K562 (cell line): ENCODE measurements around the gene PRDM1. TPM values are rescaled to one million over a fixed set of nuclear protein-coding genes. Genes with fewer than 3 reads are reported as not detected.

Source experiments
- BCL6 ChIP-seq: fragments of 250-450 bp; sonication (Bioruptor Pico); IDR thresholded peaks from 2 replicates; pipeline ENCODE4 v1.4.0; 2020
- CSDE1 ChIP-seq, 2 experiments: fragments of 450-650 bp; IDR thresholded peaks; 2 replicates each; pipeline ENCODE4 v1.6.1; 2016; ENCODE audit warnings: mild to moderate bottlenecking in 1 of 2
- ERF ChIP-seq: fragments of 450-650 bp; formaldehyde crosslinking; IDR thresholded peaks from 2 replicates; pipeline ENCODE4 v1.4.0; 2020; ENCODE audit warnings: mild to moderate bottlenecking, mixed read lengths
- HDAC2 ChIP-seq: fragments of 450-650 bp; IDR thresholded peaks from 2 replicates; pipeline ENCODE4 v1.6.1; 2016; ENCODE audit warnings: mild to moderate bottlenecking
- ILF3 ChIP-seq: fragments of 450-650 bp; IDR thresholded peaks from 2 replicates; pipeline ENCODE4 v1.6.1; 2018; ENCODE audit warnings: antibody characterized with exemption, mild to moderate bottlenecking, moderate library complexity, borderline replicate concordance
- KAT8 ChIP-seq: fragments of 450-650 bp; IDR thresholded peaks from 2 replicates; pipeline ENCODE4 v1.6.1; 2016; ENCODE audit warnings: low read depth, mild to moderate bottlenecking
- KDM1A ChIP-seq, 2 experiments: fragments of 450-650 bp; IDR thresholded peaks; 2 replicates each; pipeline ENCODE4 v1.6.1; 2016; ENCODE audit warnings: mild to moderate bottlenecking in 2 of 2
- NR2C2 ChIP-seq, 2 experiments: fragments of 200-800 bp in 1 of 2; sonication (Bioruptor generic) in 1 of 2; sonication (generic) in 1 of 2; formaldehyde crosslinking in 1 of 2; IDR thresholded peaks; 2 replicates each; pipeline versions ENCODE4 v1.6.1 to v1.8.0; 2016 to 2022; ENCODE audit warnings: mild to moderate bottlenecking in 1 of 2, missing compliant biosample characterization in 1 of 2, missing genetic modification characterization in 1 of 2, missing genetic modification reagents in 1 of 2
- SPI1 ChIP-seq: IDR thresholded peaks from 2 replicates; pipeline ENCODE4 v1.6.1; 2011; ENCODE audit warnings: low read depth, low read length, control low read depth, borderline replicate concordance
- SRSF9 ChIP-seq: fragments of 200-400 bp; formaldehyde crosslinking; IDR thresholded peaks from 2 replicates; pipeline ENCODE4 v1.6.1; 2017; ENCODE audit warnings: low read depth, low read length, borderline replicate concordance
- TCFL5 ChIP-seq: fragments of 250-450 bp; sonication (Bioruptor Pico); conservative IDR thresholded peaks from 2 replicates; pipeline ENCODE4 v1.6.1; 2021; ENCODE audit warnings: mild to moderate bottlenecking, moderate library complexity, matching md5 sums
- ZBED1 ChIP-seq: IDR thresholded peaks from 2 replicates; pipeline ENCODE4 v1.6.1; 2014
- ZBTB5 ChIP-seq: fragments of 450-650 bp; IDR thresholded peaks from 2 replicates; pipeline ENCODE4 v1.6.1; 2017; ENCODE audit warnings: antibody characterized with exemption
- ZNF134 ChIP-seq: fragments of 250-450 bp; sonication (Bioruptor Pico); conservative IDR thresholded peaks from 2 replicates; pipeline ENCODE4 v1.4.0; 2020
- ZNF239 ChIP-seq: fragments of 250-450 bp; sonication (Bioruptor Pico); IDR thresholded peaks from 2 replicates; pipeline ENCODE4 v1.4.0; 2020; ENCODE audit warnings: mild to moderate bottlenecking
- ZNF274 ChIP-seq: IDR thresholded peaks from 2 replicates; pipeline ENCODE4 v1.6.1; 2011; ENCODE audit warnings: low read depth, mild to moderate bottlenecking, low read length, moderate library complexity, borderline replicate concordance
- polyA plus RNA-seq, 8 experiments: library from polyadenylated mRNA; depleted of rRNA in 4 of 8; stranded (reverse) in 5 of 8; unstranded in 3 of 8; fragments of >200 nt; fragmentation: Nextera tagmentation in 2 of 8; fragmentation: Illumina TruSeq in 1 of 8; extraction: Ambion mirVana in 2 of 8; extraction: Trizol in 1 of 8; gene quantifications; 2 replicates each; pipeline versions ENCODE4 v1.2.1 to v1.2.3, GENCODE V29; 2011 to 2014; ENCODE audit warnings: inconsistent platforms in 1 of 8, missing spikeins in 1 of 8
- total RNA-seq, 7 experiments: library from RNA; depleted of rRNA in 6 of 7; stranded (reverse); fragments of >200 nt in 6 of 7; fragmentation: Illumina TruSeq in 2 of 7; extraction: Trizol in 2 of 7; gene quantifications; 2 replicates each; pipeline versions ENCODE4 v1.2.1 to v1.2.3, GENCODE V29; 2011 to 2021; ENCODE audit warnings: low replicate concordance in 1 of 7
- TF ChIP-seq, protein P1 (sequence below): sonication (generic); formaldehyde crosslinking; IDR thresholded peaks from 2 replicates; pipeline ENCODE4 v1.8.1; 2023; ENCODE audit warnings: missing genetic modification reagents, mild to moderate bottlenecking, borderline replicate concordance
- TF ChIP-seq, protein P2 (sequence below): fragments of 450-650 bp; IDR thresholded peaks from one replicate; pipeline ENCODE4 v1.6.1; 2018; ENCODE audit warnings: mild to moderate bottlenecking, moderate library complexity; ENCODE audit not compliant: partially characterized antibody
- TF ChIP-seq, protein P3 (sequence below): fragments of 450-650 bp; IDR thresholded peaks from 2 replicates; pipeline ENCODE4 v1.7.0; 2016; ENCODE audit warnings: borderline replicate concordance

Gene PRDM1
- total and polyA plus RNA-seq, 9 of the 15 experiments (the other 6 are each of a cell fraction or from before 2014, with no cell fraction given) = 0.09 to 0.89 (median 0.27) TPM

GRCh38 chr6:106046116-106046853 lies 39.9 kb upstream of the PRDM1 start (continued):
- TF ChIP-seq, protein P1, sequence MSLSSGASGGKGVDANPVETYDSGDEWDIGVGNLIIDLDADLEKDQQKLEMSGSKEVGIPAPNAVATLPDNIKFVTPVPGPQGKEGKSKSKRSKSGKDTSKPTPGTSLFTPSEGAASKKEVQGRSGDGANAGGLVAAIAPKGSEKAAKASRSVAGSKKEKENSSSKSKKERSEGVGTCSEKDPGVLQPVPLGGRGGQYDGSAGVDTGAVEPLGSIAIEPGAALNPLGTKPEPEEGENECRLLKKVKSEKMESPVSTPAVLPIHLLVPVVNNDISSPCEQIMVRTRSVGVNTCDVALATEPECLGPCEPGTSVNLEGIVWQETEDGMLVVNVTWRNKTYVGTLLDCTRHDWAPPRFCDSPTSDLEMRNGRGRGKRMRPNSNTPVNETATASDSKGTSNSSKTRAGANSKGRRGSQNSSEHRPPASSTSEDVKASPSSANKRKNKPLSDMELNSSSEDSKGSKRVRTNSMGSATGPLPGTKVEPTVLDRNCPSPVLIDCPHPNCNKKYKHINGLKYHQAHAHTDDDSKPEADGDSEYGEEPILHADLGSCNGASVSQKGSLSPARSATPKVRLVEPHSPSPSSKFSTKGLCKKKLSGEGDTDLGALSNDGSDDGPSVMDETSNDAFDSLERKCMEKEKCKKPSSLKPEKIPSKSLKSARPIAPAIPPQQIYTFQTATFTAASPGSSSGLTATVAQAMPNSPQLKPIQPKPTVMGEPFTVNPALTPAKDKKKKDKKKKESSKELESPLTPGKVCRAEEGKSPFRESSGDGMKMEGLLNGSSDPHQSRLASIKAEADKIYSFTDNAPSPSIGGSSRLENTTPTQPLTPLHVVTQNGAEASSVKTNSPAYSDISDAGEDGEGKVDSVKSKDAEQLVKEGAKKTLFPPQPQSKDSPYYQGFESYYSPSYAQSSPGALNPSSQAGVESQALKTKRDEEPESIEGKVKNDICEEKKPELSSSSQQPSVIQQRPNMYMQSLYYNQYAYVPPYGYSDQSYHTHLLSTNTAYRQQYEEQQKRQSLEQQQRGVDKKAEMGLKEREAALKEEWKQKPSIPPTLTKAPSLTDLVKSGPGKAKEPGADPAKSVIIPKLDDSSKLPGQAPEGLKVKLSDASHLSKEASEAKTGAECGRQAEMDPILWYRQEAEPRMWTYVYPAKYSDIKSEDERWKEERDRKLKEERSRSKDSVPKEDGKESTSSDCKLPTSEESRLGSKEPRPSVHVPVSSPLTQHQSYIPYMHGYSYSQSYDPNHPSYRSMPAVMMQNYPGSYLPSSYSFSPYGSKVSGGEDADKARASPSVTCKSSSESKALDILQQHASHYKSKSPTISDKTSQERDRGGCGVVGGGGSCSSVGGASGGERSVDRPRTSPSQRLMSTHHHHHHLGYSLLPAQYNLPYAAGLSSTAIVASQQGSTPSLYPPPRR (CRISPR knock-in tag) = no peak
- TF ChIP-seq, protein P2, sequence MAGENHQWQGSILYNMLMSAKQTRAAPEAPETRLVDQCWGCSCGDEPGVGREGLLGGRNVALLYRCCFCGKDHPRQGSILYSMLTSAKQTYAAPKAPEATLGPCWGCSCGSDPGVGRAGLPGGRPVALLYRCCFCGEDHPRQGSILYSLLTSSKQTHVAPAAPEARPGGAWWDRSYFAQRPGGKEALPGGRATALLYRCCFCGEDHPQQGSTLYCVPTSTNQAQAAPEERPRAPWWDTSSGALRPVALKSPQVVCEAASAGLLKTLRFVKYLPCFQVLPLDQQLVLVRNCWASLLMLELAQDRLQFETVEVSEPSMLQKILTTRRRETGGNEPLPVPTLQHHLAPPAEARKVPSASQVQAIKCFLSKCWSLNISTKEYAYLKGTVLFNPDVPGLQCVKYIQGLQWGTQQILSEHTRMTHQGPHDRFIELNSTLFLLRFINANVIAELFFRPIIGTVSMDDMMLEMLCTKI = no peak
- TF ChIP-seq KDM1A (IDR thresholded peaks at IDR 0.05) = no peak
- TF ChIP-seq, protein P3, sequence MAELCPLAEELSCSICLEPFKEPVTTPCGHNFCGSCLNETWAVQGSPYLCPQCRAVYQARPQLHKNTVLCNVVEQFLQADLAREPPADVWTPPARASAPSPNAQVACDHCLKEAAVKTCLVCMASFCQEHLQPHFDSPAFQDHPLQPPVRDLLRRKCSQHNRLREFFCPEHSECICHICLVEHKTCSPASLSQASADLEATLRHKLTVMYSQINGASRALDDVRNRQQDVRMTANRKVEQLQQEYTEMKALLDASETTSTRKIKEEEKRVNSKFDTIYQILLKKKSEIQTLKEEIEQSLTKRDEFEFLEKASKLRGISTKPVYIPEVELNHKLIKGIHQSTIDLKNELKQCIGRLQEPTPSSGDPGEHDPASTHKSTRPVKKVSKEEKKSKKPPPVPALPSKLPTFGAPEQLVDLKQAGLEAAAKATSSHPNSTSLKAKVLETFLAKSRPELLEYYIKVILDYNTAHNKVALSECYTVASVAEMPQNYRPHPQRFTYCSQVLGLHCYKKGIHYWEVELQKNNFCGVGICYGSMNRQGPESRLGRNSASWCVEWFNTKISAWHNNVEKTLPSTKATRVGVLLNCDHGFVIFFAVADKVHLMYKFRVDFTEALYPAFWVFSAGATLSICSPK = no peak
- TF ChIP-seq ZNF274 = no peak
- TF ChIP-seq ZBTB5 = no peak
- no peak for TF ChIP-seq ZNF134
- TF ChIP-seq ERF = peak; percentile 68; the same call in 1 of the 2 replicates
- no peak for TF ChIP-seq CSDE1 (IDR thresholded peaks at IDR 0.05)
- no peak for TF ChIP-seq ILF3
- no peak for TF ChIP-seq TCFL5 (CRISPR knock-in tag)
- no peak for TF ChIP-seq SRSF9
- TF ChIP-seq HDAC2 = 0 out of 2 replicates have a peak, but pooled peaks have one; percentile 19
- no peak for TF ChIP-seq ZBED1
- no peak for TF ChIP-seq SPI1
- TF ChIP-seq KAT8 = no peak
- TF ChIP-seq BCL6 = no peak
- TF ChIP-seq NR2C2 (CRISPR knock-in tag; IDR thresholded peaks at IDR 0.05) = no peak
- TF ChIP-seq NR2C2 (tag; IDR thresholded peaks at IDR 0.05) = no peak
- 0 out of 2 replicates have a peak, but pooled peaks have one; percentile 13 for TF ChIP-seq ZNF239 (CRISPR knock-in tag)
